GM12878 (cell line): Measurements from ENCODE around the gene PPT2. TPM values are rescaled to one million over a fixed set of nuclear protein-coding genes. Genes with fewer than 3 reads are reported as not detected.
"Not testable (repeated sequence)": the region's sequence is repeated elsewhere in the genome, so short reads cannot be mapped to it uniquely, and the experiment has no call there.

Experiments used
- ATAC-seq: fragments of 200-7000 bp; cut with Tn5 transposase; 3 replicates; pipeline ENCODE4 v1.9.1; 2020; ENCODE audit warnings: mild to moderate bottlenecking, moderate library complexity
- BruUV-seq: library from RNA; stranded (reverse); fragments of 400-500 nt; replicated peaks from 2 replicates; lab custom pipeline; 2021; lab: Mats Ljungman, UMichigan
- CTCF ChIA-PET: fragments of 300-600 bp; sonication (Branson Sonifier 250); formaldehyde crosslinking; extraction: SDS; loops from one replicate; lab custom pipeline; 2021; ENCODE audit warnings: inconsistent platforms; lab: Yijun Ruan, JAX
- POLR2A ChIA-PET: fragments of 350-600 bp; formaldehyde crosslinking; extraction: SDS; loops from one replicate; lab custom pipeline; 2021; ENCODE audit warnings: inconsistent platforms; lab: Charles Lee
- RAD21 ChIA-PET: fragments of 300-600 bp; sonication (Branson Sonifier 250); formaldehyde crosslinking; loops from one replicate; lab custom pipeline; 2023; ENCODE audit warnings: antibody characterized with exemption; ENCODE audit not compliant: unreplicated experiment; lab: Charles Lee
- SMC1A ChIA-PET: fragments of 300-600 bp; sonication (Branson Sonifier 250); formaldehyde crosslinking; loops from one replicate; lab custom pipeline; 2023; ENCODE audit not compliant: unreplicated experiment, uncharacterized antibody; lab: Charles Lee
- DNase-seq: peaks from one replicate; pipeline ENCODE4 v3.0.0-alpha.2; 2011; ENCODE audit warnings: low read depth, low spot score
- FAIRE-seq: peaks from 3 replicates; lab custom pipeline; 2011; peaks lifted over from hg19 to GRCh38; lab: Jason Lieb, UNC
- H2AFZ ChIP-seq: 2 replicates; pipeline ENCODE4 v1.6.0; 2011; ENCODE audit warnings: low read depth, low read length, control low read depth; ENCODE audit not compliant: control insufficient read depth
- H3K27ac ChIP-seq: 2 replicates; pipeline ENCODE4 v1.5.1; 2011; ENCODE audit warnings: control low read depth; ENCODE audit not compliant: control insufficient read depth, insufficient read depth
- H3K27me3 ChIP-seq, 2 experiments: replicated peaks in 1 of 2; 2 replicates each; pipeline versions ENCODE4 v1.6.0 to v1.6.1; 2011; ENCODE audit warnings: low read length in 1 of 2; ENCODE audit not compliant: control insufficient read depth in 2 of 2, insufficient read depth in 2 of 2
- H3K36me3 ChIP-seq, 2 experiments: 2 replicates each; pipeline ENCODE4 v1.5.1; 2011; ENCODE audit warnings: low read length in 1 of 2; ENCODE audit not compliant: control insufficient read depth in 2 of 2, insufficient read depth in 2 of 2
- H3K4me1 ChIP-seq: 2 replicates; pipeline ENCODE4 v1.6.1; 2011; ENCODE audit warnings: mild to moderate bottlenecking, low read length, moderate library complexity, mixed read lengths; ENCODE audit not compliant: control insufficient read depth, insufficient read depth
- H3K4me2 ChIP-seq: 2 replicates; pipeline ENCODE4 v1.6.0; 2011; ENCODE audit warnings: control low read depth; ENCODE audit not compliant: control insufficient read depth, insufficient read depth
- H3K4me3 ChIP-seq: fragments of 200-600 bp; sonication (generic); 2 replicates; pipeline ENCODE4 v1.5.1; 2016
- H3K79me2 ChIP-seq: 2 replicates; pipeline ENCODE4 v1.6.0; 2011; ENCODE audit warnings: low read length; ENCODE audit not compliant: control insufficient read depth, insufficient read depth
- H3K9ac ChIP-seq: 2 replicates; pipeline ENCODE4 v1.8.0; 2011; ENCODE audit warnings: low read length, control low read depth, mixed read lengths; ENCODE audit not compliant: control insufficient read depth, insufficient read depth
- H3K9me3 ChIP-seq: replicated peaks from 3 replicates; pipeline ENCODE4 v1.5.1; 2011; ENCODE audit warnings: mild to moderate bottlenecking, low read length; ENCODE audit not compliant: control insufficient read depth, insufficient read depth
- H4K20me1 ChIP-seq: 2 replicates; pipeline ENCODE4 v1.6.0; 2011; ENCODE audit not compliant: control insufficient read depth, insufficient read depth
- CREB1 ChIP-seq: IDR thresholded peaks from 2 replicates; pipeline ENCODE4 v1.6.1; 2012; ENCODE audit warnings: low read depth, mild to moderate bottlenecking, inconsistent platforms
- E2F4 ChIP-seq: IDR thresholded peaks from 2 replicates; pipeline ENCODE4 v1.6.1; 2012; ENCODE audit warnings: low read depth, low read length, improper control_type of control experiment
- ETV6 ChIP-seq, 2 experiments: fragments of 450-650 bp in 1 of 2; IDR thresholded peaks in 1 of 2; conservative IDR thresholded peaks in 1 of 2; 2 replicates each; pipeline ENCODE4 v1.6.1; 2014; ENCODE audit warnings: antibody characterized with exemption in 1 of 2, borderline replicate concordance in 1 of 2, low read depth in 1 of 2, mild to moderate bottlenecking in 1 of 2, moderate library complexity in 1 of 2
- EZH2 ChIP-seq: IDR thresholded peaks from 2 replicates; pipeline ENCODE4 v1.6.1; 2012; ENCODE audit warnings: low read depth, mild to moderate bottlenecking, control low read depth, inconsistent platforms, low read length, borderline replicate concordance; ENCODE audit not compliant: control insufficient read depth
- HDAC6 ChIP-seq: fragments of 200-600 bp; sonication (generic); IDR thresholded peaks from one replicate; pipeline ENCODE4 v1.8.0; 2017; ENCODE audit warnings: antibody characterized with exemption; ENCODE audit not compliant: unreplicated experiment
- IRF4 ChIP-seq: IDR thresholded peaks from 2 replicates; pipeline ENCODE4 v1.6.1; 2011; ENCODE audit warnings: low read depth, low read length
- NKRF ChIP-seq: fragments of 450-650 bp; conservative IDR thresholded peaks from 2 replicates; pipeline ENCODE4 v1.6.1; 2017; ENCODE audit warnings: mild to moderate bottlenecking, moderate library complexity
- REST ChIP-seq: IDR thresholded peaks from 2 replicates; pipeline ENCODE4 v1.6.1; 2012; ENCODE audit warnings: mild to moderate bottlenecking, low read depth, low read length
- WGBS: methylation state at CpG from one replicate; pipeline ENCODE4 v1.1.6; 2016; ENCODE audit warnings: low lambda C conversion rate; ENCODE audit not compliant: insufficient replicate concordance, insufficient coverage; ENCODE audit errors: missing lambda C conversion rate; 5-methylcytosine and 5-hydroxymethylcytosine counted together
- in situ Hi-C: fragments of 300-500 bp; cut with MboI; formaldehyde crosslinking; loops from 9 replicates; pipeline ENCODE4 v1.14.3; 2018; ENCODE audit warnings: mixed read lengths
- intact Hi-C: fragments of 100-400 bp; cut with micrococcal nuclease; formaldehyde crosslinking; loops from one replicate; pipeline ENCODE4 v1.14.2; 2022; ENCODE audit not compliant: unreplicated experiment
- polyA plus RNA-seq, 11 experiments: library from polyadenylated mRNA; depleted of rRNA in 4 of 11; unstranded in 6 of 11; stranded (reverse) in 5 of 11; fragments of >200 nt; fragmentation: Nextera tagmentation in 4 of 11; fragmentation: Illumina TruSeq in 1 of 11; extraction: Ambion mirVana in 4 of 11; extraction: Trizol in 1 of 11; gene quantifications; 1 replicate in 1 of 11; 2 replicates in 10 of 11; pipeline versions ENCODE4 v1.2.1 to v1.2.3, GENCODE V29; 2011 to 2016; ENCODE audit warnings: inconsistent platforms in 2 of 11, missing spikeins in 2 of 11, low read depth in 1 of 11
- total RNA-seq, 4 experiments: library from RNA; depleted of rRNA in 3 of 4; stranded (reverse); fragments of >200 nt in 3 of 4; fragmentation: Illumina TruSeq in 1 of 4; extraction: Trizol in 1 of 4; gene quantifications; 2 replicates each; pipeline versions ENCODE4 v1.2.1 to v1.2.3, GENCODE V29; 2013 to 2021

Gene PPT2
- total and polyA plus RNA-seq, 10 of the 15 experiments (the other 5 are each of a cell fraction or from before 2014, with no cell fraction given) = 1.3 to 25.5 (median 5.5) TPM

DNA sequence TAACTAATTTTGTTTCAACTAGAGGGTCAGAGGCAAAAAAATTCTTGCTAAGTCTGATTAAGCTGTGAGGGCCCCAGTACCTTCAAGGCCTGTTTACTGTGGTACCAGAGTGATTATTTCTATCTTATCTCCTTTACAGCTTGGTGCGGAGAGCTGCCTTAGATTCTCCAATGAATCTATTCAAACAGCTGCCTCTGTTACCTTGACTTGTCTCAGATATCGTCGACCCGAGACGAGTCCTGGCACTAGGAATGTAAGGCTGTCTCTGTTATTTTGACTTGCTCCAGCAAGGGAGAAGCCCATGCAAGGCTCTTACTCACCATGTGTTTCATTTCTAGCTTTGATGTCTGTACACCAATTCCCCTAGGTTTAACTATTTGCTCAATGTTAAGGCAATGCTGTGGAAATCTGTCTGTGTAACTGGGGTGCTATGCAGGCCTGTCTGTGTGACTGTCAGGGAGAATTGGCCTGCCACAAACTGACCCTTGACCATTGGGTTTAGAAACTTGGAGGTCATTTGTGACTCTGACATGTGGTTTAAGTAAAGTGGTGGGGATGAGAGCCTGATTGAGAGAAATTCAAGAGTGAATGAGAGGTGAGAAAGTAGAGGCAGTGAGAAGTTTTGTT, 13.4 kb upstream of the PPT2 start:
- TF ChIP-seq E2F4 (no peak), ETV6 (conservative IDR thresholded peaks at IDR 0.05 in 1 of 2, IDR thresholded peaks at IDR 0.05 in 1 of 2; ENCODE audit: borderline replicate concordance in 1 of 2, low read depth in 1 of 2) (no peak), EZH2 (no peak), NKRF (no peak), IRF4 (no peak), HDAC6 (no peak), REST (no peak), CREB1 (no peak)
- BruUV-seq = no TSS peak
- DNase-seq (no peak), ATAC-seq (no peak), FAIRE-seq (no peak)
- no peaks in the 10 kb centered on the region for H3K9me3 ChIP-seq
- no peaks in the 10 kb centered on the region for H4K20me1 ChIP-seq
- H3K4me3 ChIP-seq = no peak overlapping the region
- ChIA-PET POLR2A (interaction anchor here (0.7 kb wide), 1 partner anchor 53 kb away, joined by 5 read pairs; no protein-coding TSS in a partner anchor), CTCF (no interaction called here), RAD21 (no interaction called here), SMC1A (no interaction called here)
- no peaks in the 10 kb centered on the region for H3K4me1 ChIP-seq
- H2AFZ ChIP-seq = no peak overlapping the region
- H3K79me2 ChIP-seq = no peaks in the 10 kb centered on the region
- H3K27ac ChIP-seq = no peak overlapping the region
- intact Hi-C loops (no loop called here), in situ Hi-C loops (no loop called here)
- no peaks in the 10 kb centered on the region for H3K36me3 ChIP-seq
- no peak overlapping the region for H3K9ac ChIP-seq
- H3K4me2 ChIP-seq = no peak overlapping the region
- no peaks in the 10 kb centered on the region; a peak in 1 of 4 replicates for H3K27me3 ChIP-seq
- 52% methylated on average over 5 of the region's 5 CpGs for WGBS

DNA sequence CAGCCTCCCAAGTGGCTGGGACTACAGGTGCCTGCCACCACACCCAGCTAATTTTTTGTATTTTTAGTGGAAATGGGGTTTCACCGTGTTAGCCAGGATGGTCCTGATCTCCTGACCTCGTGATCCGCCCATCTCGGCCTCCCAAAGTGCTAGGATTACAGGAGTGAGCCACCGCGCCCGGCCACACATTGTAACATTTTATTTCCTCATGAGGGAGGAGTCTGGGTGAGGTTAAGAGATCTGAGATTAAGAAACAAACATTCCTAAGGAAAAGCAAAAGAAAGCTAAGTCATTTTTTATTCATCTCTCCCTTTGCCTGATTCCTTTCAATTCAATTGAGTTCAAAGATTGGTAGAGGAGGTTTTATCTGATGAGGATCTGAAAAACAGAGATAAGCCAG, 9.7 kb upstream of the PPT2 start:
- FAIRE-seq, H3K9me3 ChIP-seq, H3K27ac ChIP-seq, H3K4me2 ChIP-seq, H3K36me3 ChIP-seq, H2AFZ ChIP-seq, RAD21 ChIA-PET, DNase-seq, CTCF ChIA-PET, SMC1A ChIA-PET, BruUV-seq, H4K20me1 ChIP-seq, intact Hi-C loops, H3K4me3 ChIP-seq, ATAC-seq, H3K79me2 ChIP-seq, H3K9ac ChIP-seq, H3K4me1 ChIP-seq, in situ Hi-C loops: not testable (repeated sequence)
- POLR2A ChIA-PET = interaction anchor here (0.6 kb wide), 2 partner anchors 178 to 303 kb away, joined by 3 to 5 read pairs; no protein-coding TSS in a partner anchor
- WGBS = 78% methylated on average over 7 of the region's 7 CpGs
- H3K27me3 ChIP-seq = peaks cover 2 to 12% of the 10 kb centered on the region in 2 experiments; a peak in 3 of 4 replicates
